NCI-H82 treated with DMSO at 0.1 percent for 48 hours (cell line): ENCODE results near the gene TMPRSS4.

ENCODE experiments used
- DNase-seq: peaks from one replicate; lab custom pipeline; 2025; ENCODE audit not compliant: unreplicated experiment; lab: John Stamatoyannopoulos, UW

Gene TMPRSS4

DNA sequence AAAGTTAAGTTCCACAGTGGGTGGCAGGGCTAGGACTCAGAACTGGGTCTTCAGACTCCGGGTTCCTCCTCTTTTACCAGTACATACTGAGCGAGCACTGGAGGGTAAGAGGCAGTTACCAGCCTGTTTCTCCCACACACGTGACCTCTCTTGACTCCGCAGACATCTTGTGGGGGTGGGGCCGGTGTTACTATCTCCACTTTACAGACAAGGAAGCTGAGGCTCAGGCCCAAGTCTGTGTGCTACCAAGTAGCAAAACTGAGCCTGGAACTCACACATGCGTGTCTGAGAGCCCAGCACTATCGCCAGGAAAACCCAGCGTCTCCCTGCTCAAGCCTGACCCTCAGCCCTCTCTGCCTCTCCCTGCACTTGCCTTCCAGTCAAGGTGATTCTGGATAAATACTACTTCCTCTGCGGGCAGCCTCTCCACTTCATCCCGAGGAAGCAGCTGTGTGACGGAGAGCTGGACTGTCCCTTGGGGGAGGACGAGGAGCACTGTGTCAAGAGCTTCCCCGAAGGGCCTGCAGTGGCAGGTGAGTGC is 25.9 kb downstream of the TMPRSS4 start:
- DNase-seq = no peak

DNA sequence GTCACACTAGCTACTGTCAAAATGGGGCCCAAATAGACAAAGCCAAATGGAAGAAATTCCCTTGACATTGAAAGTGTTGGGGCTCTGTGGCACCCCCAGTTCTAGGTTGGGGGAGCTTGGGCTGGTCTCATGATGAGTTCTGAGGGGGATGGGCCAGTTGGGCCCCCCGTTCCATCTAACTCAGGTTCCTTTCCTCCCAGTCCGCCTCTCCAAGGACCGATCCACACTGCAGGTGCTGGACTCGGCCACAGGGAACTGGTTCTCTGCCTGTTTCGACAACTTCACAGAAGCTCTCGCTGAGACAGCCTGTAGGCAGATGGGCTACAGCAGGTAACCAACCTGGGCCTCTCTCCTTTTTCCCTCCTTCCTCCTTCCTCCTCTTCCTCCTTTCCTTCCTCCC is 27.6 kb downstream of the TMPRSS4 start:
- DNase-seq = no peak

DNA sequence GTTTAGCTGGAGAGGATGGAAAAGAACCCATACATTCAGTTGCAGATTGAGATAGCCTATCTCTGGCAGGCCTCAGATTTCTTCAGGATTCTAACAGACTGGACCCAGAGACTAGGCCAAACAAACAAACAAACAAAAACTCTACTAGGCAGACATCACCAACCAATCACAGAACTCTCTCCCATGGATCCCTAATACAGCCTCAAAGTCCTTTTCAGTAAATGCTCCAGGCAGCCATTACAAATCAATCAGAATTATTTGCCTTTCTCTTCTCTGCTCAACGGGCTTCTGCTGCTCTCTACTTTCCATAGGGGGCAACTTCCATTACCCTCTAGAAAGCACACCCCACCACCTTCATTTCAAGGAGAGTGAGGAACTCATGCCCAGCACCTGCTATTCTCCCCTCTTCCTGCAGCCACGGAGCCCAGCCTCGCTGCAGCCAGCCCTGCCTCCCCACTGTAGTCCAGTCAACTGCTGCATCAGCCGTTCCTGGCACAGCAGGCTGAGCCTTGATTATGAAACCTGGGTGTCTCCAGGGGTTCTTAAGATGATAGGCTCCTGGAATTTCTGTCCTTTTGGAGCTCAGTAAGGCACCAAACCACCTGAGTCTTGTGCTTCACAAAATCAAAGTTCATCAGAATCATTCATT is 28.9 kb downstream of the TMPRSS4 start:
- DNase-seq = no peak

DNA sequence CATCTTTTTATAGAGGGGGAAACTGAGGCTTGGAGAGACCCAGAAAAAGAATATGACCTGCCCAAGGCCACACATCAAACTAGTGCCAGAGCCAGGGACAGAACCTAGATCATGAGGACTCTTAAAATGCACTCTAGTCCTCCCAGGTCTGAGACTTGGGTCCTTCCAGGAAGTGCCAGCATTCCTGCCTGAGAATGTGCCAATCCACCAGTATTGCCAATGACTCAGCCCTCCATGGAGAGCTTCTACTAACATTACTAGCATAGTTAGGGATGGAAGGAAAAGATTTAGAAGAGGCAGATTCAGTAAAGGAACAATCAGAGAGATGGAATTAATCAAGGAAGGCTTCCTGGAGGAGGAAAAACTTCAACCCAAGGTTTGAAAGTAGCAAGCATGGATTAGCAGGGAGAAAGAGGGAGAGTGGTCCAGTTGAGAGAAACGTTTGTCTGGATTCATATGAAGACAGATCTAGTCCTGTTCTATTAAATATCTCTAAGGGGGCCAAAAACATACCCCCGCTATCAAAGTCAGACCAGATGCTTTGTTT is 30.0 kb downstream of the TMPRSS4 start:
- DNase-seq = no peak

DNA sequence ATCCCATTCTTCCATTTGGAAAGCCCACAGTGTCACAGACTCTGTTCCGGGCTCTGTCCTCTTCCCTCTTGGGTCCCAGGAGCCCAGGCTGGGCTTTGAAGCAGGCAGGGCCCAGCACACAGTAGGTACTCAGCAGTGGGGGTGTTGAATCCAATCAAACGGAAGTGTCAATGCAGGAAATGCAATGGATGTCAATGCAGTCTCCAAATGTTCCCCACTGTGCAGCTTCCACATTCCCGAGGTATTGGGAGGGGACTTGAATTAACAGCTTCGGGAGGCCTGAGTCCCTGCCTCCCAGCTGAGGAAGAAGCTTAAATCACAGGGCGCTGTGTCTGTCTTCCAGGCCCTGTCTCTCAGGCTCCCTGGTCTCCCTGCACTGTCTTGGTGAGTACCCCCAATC is 31.6 kb downstream of the TMPRSS4 start:
- no peak for DNase-seq

DNA sequence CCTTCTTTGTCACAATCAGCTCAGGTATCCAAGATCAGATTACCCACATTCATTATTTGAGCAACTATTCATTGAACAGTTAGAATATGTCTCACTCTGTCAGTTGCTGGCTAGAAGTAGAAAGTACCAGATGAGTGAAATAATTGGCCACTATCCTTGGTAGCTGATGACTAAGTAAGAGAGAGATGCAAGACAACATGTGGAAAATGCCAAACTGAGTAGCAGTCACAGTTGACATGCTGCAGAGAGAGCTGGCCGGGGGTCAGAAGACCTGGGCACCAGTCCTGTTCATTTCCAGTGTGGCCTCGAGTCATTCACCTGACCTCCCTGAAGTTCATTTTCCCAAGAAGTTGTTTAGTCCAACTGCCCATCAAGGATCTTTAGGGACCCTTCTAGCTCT is 32.4 kb downstream of the TMPRSS4 start:
- no peak for DNase-seq

DNA sequence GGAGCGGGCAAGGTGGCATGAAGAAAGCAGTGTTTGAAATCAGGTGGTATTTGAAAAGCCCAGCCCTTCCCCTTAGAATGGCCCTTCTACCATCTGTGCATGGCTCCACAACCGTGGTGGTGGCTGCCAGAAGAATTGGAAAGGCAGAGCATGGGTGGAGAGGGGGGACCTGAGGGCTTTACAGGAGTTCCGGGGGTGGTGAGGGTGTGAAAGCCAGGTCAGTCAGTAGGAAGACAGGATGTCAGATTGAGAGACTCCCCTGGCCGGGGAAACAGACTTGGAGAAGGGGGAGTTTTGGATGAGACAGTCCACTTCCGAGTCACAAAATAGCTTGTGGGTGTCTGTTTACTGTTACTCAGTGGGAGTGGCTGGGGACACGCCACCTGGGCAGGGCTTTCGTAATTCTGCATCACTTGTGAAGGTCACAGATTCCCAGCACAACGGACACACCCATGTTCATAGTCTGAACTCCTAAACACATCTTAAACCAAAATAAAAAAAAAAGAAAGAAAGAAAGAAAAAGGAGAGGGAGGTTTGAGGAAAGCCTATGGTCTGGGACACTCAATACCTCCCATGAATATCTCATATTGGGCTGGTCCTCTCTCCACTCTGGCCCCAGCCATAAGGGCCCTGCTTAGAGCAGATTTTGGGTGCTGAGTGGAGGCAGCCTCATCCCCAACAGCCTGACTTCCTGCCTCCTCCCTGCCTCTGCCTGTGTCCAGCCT is 34.3 kb downstream of the TMPRSS4 start:
- DNase-seq = no peak

DNA sequence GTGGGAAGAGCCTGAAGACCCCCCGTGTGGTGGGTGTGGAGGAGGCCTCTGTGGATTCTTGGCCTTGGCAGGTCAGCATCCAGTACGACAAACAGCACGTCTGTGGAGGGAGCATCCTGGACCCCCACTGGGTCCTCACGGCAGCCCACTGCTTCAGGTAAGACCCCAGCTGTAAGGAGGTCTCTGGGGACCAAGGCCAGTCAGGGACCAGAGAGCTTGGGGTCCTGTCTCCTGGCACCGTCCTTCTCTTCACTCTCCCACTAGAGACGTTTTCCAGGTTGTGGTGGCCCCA is 34.8 kb downstream of the TMPRSS4 start:
- DNase-seq = no peak

DNA sequence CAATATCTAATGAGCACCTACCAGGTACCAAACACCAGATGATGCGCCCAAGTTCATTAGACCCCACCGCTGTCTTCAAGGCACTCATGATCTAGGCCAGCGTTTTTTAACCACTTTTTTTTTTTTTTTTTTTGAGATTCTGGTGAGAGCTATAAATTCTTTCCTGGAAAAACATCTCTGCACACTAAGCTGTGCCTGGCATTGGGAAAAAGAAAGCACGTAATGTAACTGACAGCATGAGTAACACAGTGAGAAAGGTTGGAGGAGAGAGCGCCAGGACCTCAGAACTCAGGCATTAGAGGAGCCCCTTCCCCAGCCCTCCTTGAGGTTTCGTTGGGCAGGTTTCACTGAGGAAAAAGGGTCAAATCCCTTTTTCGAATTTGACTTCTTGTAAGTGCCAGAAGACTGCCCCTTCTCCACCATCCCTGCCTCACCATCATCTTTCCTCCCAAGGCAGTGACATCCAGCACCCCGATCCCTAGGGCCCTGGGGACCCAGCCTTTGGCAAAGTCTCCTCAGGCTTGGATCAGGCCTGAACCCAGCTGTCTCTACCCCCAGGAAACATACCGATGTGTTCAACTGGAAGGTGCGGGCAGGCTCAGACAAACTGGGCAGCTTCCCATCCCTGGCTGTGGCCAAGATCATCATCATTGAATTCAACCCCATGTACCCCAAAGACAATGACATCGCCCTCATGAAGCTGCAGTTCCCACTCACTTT is 36.0 kb downstream of the TMPRSS4 start:
- no peak for DNase-seq

DNA sequence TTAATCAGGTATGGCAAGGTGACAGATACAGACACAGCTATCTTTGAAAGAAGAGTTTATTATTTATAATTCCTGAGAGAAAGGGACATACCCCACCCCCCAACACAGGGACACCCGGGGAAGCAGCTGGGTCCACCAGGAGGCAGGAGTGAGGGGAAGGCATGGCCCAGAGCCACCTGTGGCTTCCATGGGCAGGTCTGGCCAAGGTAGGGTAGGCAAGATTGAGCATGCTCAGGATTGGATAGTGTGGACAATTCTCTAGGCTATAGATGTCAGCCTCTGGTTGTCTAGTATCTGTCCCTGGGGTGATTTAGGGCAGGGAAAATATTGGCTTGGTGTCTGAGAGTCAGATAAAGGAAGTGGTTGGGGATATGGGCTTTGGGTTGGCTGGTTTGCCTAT is 37.4 kb downstream of the TMPRSS4 start:
- DNase-seq = no peak

DNA sequence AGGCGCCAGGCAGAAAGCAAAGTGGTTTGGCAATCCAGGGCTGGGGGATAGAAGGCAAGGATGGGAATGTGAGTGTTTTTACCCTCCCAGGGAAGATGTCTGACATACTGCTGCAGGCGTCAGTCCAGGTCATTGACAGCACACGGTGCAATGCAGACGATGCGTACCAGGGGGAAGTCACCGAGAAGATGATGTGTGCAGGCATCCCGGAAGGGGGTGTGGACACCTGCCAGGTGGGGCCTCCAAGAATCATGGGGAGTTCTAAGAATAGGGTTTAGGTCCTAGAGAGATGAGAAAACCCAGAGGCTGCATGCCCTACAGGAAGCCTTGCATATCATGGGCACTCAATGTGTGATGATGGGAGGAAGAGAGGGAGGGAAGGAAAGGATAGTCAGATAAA is 38.2 kb downstream of the TMPRSS4 start:
- DNase-seq = no peak

DNA sequence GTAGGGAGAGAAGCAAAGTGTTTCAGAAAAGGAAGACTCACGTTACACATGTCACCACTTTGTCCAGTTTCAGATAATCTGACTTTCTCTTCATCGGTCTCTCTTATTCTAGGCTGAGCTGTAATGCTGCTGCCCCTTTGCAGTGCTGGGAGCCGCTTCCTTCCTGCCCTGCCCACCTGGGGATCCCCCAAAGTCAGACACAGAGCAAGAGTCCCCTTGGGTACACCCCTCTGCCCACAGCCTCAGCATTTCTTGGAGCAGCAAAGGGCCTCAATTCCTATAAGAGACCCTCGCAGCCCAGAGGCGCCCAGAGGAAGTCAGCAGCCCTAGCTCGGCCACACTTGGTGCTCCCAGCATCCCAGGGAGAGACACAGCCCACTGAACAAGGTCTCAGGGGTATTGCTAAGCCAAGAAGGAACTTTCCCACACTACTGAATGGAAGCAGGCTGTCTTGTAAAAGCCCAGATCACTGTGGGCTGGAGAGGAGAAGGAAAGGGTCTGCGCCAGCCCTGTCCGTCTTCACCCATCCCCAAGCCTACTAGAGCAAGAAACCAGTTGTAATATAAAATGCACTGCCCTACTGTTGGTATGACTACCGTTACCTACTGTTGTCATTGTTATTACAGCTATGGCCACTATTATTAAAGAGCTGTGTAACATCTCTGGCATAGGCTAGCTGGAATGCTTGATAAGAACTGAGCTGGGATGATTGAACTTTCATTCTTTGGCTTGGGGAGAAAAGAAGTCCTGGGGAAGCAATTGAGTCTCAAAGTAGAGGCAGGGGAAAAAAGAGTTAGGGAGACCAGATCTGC is 41.1 kb downstream of the TMPRSS4 start:
- DNase-seq = no peak

DNA sequence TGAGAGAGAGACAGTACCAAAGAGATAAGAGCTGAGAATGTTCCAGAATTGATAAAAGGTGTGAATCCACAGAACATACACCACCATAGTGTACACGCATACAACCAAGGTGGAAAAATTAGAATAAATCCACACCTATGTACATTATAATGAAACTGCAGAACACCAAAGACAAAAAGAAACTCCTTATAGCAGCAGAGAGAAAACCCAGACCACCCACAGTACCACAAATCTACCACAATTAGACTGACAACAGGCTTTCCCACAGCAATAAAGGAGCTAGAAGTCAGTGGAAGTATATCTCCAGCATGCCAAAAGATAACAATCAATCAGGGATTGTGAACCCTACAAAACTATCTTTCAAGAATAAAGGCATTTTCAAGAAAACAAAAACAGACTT is 43.9 kb downstream of the TMPRSS4 start:
- DNase-seq = no peak

DNA sequence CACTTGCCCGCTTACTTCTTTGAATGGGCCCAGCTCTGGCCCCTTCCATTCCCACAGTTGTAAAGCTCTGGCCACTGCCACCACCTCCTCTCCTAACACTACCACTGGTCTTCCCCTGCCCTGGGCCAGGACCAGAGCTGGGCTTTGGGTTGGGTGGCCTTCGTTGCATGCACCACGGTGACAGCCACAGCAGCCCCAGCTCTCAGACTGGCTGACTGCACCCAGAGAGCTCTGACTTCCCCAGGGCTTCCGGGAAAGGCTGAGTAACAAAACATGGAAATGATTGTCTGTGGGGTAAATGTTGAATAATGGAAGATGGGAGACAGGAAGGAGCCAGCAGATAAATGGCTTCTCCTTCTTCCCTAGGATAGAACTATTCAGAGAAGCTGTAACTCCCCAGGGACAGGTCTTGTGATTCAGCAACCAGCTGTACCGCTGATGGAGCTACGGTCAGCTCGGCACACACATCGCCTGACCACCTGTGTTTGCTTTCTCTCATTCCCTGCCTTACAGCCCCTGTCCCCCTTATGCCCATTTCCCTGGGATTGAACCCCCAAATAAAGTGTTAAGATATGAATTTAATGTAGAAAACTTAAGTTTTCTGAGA is 48.2 kb downstream of the TMPRSS4 start:
- no peak for DNase-seq

DNA sequence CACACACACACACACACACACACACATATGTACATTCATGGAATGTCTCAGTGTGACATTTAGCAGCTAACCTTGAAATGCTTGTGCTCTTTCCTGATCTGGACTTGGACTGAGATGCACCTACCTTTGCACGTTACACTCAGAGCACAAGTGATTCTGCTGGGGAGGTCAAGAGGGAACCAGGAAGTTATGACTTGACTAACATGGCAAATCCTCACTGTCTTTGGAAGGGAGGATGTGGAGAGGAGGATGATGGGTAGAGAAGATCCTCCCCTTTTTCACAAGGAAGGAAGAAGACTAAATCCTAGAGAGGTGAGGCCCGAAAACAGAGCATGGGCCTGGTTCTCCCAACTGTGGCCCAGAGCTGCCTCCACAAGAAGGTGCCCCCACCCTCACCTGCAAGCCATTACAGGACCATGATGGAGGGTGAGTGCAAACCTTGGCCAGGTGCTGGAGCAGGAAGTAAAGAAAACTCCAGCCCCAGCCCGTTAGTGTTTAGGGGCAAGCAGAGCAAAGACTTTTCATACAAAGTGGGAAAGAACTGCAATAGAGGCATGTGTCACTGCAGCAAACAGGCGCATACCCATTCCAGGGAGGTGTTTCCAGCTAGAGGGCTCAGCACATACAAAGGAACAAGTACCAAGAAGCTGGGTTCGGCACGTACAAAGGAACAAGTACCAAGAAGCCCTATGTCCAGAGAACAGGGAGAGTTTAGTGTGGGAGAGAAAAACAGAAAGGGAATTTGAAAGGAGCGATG is 49.4 kb downstream of the TMPRSS4 start:
- no peak for DNase-seq

DNA sequence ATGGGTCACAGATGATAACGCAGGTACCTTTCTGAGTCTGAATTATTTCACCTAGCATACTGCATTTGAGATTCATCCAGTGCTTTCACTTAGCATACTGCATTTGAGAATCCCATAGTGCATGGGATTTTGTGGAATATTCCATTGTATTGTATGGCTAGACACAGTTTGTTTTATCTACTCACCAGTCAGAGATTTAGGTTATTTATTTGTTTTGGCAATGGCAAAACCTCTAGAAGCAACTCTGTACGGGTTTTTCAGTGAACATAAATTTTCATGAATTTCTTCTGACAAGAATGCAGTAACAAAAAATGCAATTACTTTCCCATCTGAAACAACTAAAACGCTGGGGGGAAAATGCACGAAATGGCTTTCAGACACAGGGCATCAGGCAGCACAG is 51.4 kb downstream of the TMPRSS4 start:
- no peak for DNase-seq

DNA sequence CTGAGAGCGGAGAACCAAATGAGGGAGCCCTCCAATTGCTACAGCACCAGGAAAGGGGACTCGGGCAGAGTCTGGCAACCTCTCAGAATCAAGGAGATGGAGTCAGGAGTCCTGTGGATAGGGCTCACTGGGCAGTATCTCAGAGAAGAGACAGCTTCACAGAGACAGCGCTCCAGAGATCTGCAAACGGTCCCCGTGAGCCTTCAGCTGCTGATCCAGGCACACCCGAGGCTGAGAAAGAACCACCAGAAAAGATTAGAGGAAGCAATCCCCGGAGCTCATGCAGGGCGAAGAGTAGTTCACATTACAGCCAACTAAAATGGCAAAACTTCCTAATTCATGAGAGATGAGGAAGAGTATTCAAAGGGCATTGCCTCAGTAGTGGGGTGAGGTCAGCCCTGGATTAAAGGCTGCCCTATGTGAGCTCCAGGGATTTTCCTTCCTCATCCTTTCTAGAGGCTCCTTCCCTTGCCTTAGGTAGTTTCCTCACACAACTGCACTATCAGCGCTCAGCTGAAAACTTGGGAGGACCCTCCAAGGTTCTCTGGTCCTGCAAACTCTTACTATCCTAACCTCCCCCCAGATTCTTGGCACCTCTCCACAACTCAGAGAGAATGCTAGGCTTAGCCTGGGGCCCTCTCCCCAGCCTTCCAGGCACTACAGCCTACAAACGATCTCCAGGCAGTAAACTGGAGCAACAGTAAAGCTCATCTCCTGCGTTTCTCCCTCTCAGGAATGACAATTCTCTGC is 52.0 kb downstream of the TMPRSS4 start:
- DNase-seq = no peak

DNA sequence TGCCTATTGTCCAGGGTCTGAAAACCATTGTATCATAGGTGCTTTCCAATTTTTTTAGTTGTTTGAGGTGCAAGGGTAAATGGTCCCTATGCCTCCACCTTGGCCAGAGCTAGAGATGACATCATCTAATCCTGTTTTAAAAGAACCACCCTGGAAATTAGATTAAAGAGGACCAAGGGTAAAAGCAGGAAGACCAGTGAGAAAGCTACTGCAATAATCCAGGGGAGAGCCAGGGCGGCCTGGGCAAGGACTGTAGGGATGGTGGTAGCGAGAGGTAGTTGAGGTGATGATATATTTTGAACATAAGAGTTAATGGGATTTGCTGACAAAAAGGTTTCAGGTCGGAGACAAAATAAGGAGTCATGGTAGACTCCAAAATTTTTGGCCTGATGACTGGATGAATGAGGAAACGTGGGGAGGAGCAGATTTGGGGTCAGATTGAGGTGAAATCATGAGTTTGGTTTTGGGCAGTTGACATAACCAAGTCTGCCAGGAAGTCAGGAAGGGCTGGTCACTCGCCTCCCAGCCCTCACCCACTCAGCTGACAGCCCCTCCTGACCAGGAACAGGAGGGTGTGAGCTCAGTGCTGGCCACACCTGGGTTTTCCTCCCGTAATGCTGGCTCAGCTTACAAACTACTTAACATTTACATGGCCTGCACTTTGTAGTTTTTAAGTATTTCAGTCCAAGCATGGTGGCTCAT is 52.7 kb downstream of the TMPRSS4 start:
- DNase-seq = peak; percentile 48
